ENCODE data around the gene PARD6A.

Gene PARD6A

DNA sequence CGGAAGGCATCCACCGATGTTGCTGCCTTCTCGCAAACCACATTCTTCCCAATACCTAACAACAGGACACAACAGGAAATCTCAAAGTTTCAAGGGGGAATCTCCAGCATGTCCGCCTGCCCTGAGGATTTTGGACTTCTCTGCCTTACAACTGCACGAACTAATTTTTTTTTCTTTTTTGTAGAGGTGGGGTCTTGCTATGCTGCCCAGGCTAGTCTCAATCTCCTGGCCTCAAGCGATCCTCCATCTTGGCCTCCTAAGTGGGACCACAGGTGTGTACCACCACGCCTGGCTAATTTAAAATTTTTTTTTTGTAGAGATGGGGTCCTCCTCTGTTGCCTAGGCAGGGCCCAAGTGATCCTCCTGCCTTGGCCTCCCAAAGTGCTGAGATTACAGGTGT is 15.2 kb downstream of the PARD6A start:
- no peak overlapping the region for H3K27ac Mint-ChIP-seq
- DNase-seq: no peak
- TF ChIP-seq, protein P1, sequence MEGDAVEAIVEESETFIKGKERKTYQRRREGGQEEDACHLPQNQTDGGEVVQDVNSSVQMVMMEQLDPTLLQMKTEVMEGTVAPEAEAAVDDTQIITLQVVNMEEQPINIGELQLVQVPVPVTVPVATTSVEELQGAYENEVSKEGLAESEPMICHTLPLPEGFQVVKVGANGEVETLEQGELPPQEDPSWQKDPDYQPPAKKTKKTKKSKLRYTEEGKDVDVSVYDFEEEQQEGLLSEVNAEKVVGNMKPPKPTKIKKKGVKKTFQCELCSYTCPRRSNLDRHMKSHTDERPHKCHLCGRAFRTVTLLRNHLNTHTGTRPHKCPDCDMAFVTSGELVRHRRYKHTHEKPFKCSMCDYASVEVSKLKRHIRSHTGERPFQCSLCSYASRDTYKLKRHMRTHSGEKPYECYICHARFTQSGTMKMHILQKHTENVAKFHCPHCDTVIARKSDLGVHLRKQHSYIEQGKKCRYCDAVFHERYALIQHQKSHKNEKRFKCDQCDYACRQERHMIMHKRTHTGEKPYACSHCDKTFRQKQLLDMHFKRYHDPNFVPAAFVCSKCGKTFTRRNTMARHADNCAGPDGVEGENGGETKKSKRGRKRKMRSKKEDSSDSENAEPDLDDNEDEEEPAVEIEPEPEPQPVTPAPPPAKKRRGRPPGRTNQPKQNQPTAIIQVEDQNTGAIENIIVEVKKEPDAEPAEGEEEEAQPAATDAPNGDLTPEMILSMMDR (IDR thresholded peaks at IDR 0.05): no peak

GRCh38 chr16:67676516-67676915 is 15.8 kb downstream of the PARD6A start:
- peaks cover 12% of the 10 kb centered on the region for H3K4me1 Mint-ChIP-seq
- H3K4me3 Mint-ChIP-seq: no peak overlapping the region
- H3K9me3 Mint-ChIP-seq: no peaks in the 10 kb centered on the region
- H3K27ac Mint-ChIP-seq: no peak overlapping the region
- H3K36me3 Mint-ChIP-seq (ENCODE audit: low read depth): peaks cover 8% of the 10 kb centered on the region
- no peak for DNase-seq
- TF ChIP-seq, protein P1 (IDR thresholded peaks at IDR 0.05): no peak
- H3K27me3 Mint-ChIP-seq (ENCODE audit: low read depth, poor library complexity): no peaks in the 10 kb centered on the region

More for the DNA sequence above, 15.2 kb downstream of the PARD6A start:
- peaks cover 12% of the 10 kb centered on the region for H3K4me1 Mint-ChIP-seq
- H3K9me3 Mint-ChIP-seq: no peaks in the 10 kb centered on the region
- no peak overlapping the region for H3K4me3 Mint-ChIP-seq
- no peaks in the 10 kb centered on the region for H3K27me3 Mint-ChIP-seq (ENCODE audit: low read depth, poor library complexity)
- peaks cover 8% of the 10 kb centered on the region for H3K36me3 Mint-ChIP-seq (ENCODE audit: low read depth)

- Mint-ChIP-seq H3K4me3 (no peak overlapping the region), H3K27ac (no peak overlapping the region), H3K9me3 (no peaks in the 10 kb centered on the region), H3K36me3 (ENCODE audit: low read depth) (peaks cover 8% of the 10 kb centered on the region), H3K27me3 (ENCODE audit: low read depth, poor library complexity) (no peaks in the 10 kb centered on the region), H3K4me1 (peaks cover 12% of the 10 kb centered on the region)
- no peak for DNase-seq
- TF ChIP-seq, protein P1 (IDR thresholded peaks at IDR 0.05): no peak
Measured at GRCh38 chr16:67676939-67677338, 16.2 kb downstream of the PARD6A start.

DNA sequence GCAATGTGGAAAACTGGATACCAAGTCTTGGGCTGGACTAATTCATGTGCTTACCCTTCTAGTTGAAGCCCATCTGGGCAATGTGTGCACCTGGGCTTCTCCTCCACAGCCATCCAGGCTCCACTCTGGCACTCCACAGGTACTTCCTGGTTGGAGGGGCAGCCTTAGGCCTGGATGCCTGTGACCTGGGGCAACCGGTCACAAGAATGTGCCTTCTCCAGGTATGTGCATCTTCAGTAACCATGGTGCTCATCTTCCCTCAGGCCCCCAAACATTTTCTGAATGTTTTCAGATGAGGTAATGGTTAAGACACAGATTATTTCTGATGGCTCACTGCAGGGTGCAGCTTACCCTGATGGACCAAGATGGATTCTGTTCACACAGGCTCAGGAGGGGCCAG is 17.0 kb downstream of the PARD6A start:
- peak overlapping the region; percentile 64 for H3K27ac Mint-ChIP-seq
- H3K4me1 Mint-ChIP-seq: peaks cover 12% of the 10 kb centered on the region
- H3K9me3 Mint-ChIP-seq: no peaks in the 10 kb centered on the region
- peaks cover 8% of the 10 kb centered on the region for H3K36me3 Mint-ChIP-seq (ENCODE audit: low read depth)
- no peak overlapping the region for H3K4me3 Mint-ChIP-seq
- no peaks in the 10 kb centered on the region for H3K27me3 Mint-ChIP-seq (ENCODE audit: low read depth, poor library complexity)
- DNase-seq: no peak
- TF ChIP-seq, protein P1 (IDR thresholded peaks at IDR 0.05): no peak

- TF ChIP-seq, protein P1 (IDR thresholded peaks at IDR 0.05): no peak
- Mint-ChIP-seq H3K27me3 (ENCODE audit: low read depth, poor library complexity) (no peaks in the 10 kb centered on the region), H3K4me3 (no peak overlapping the region), H3K27ac (peak overlapping the region; percentile 64), H3K9me3 (no peaks in the 10 kb centered on the region), H3K36me3 (ENCODE audit: low read depth) (peaks cover 12% of the 10 kb centered on the region), H3K4me1 (peaks cover 12% of the 10 kb centered on the region)
- no peak for DNase-seq
Measured at GRCh38 chr16:67678354-67679023, 17.7 kb downstream of the PARD6A start.

All from nephron progenitor cell (in vitro differentiated cells).